Duodenal mucosa (tissue), 2 donors: ENCODE data around the gene RGMB.

Experiments
- H3K27ac ChIP-seq: one replicate; pipeline ENCODE4 v1.7.0; 2013; ENCODE audit warnings: low read depth, low read length
- H3K27me3 ChIP-seq, 2 donors: one replicate each; pipeline ENCODE4 v1.7.0; 2013; ENCODE audit warnings: low read length in 2 of 2, control low read depth in 1 of 2; ENCODE audit not compliant: insufficient read depth in 2 of 2, control insufficient read depth in 1 of 2
- H3K36me3 ChIP-seq, 2 donors: one replicate each; pipeline ENCODE4 v1.7.0; 2013; ENCODE audit warnings: low read length in 2 of 2, control low read depth in 1 of 2; ENCODE audit not compliant: insufficient read depth in 2 of 2, control insufficient read depth in 1 of 2
- H3K4me1 ChIP-seq, 2 donors: one replicate each; pipeline ENCODE4 v1.7.0; 2013; ENCODE audit warnings: low read length in 2 of 2, control low read depth in 1 of 2; ENCODE audit not compliant: insufficient read depth in 2 of 2, control insufficient read depth in 1 of 2
- H3K4me3 ChIP-seq, 2 donors: one replicate each; pipeline ENCODE4 v1.7.0; 2013; ENCODE audit warnings: low read length in 2 of 2, low read depth in 1 of 2
- H3K9ac ChIP-seq, 2 donors: one replicate each; pipeline ENCODE4 v1.7.0; 2013; ENCODE audit warnings: low read length in 2 of 2, low read depth in 1 of 2
- H3K9me3 ChIP-seq, 2 donors: one replicate each; pipeline ENCODE4 v1.7.0; 2013; ENCODE audit warnings: low read length in 2 of 2, control low read depth in 1 of 2; ENCODE audit not compliant: control insufficient read depth in 1 of 2

Gene RGMB

GRCh38 chr5:98813755-98814154, 40.3 kb downstream of the RGMB start:
- H3K9ac ChIP-seq, result no peak overlapping the region
- no peaks in the 10 kb centered on the region for H3K27me3 ChIP-seq
- H3K4me1 ChIP-seq, result no peaks in the 10 kb centered on the region
- H3K36me3 ChIP-seq, result no peaks in the 10 kb centered on the region
- H3K9me3 ChIP-seq, result no peaks in the 10 kb centered on the region
- no peak overlapping the region for H3K4me3 ChIP-seq
- H3K27ac ChIP-seq, result no peak overlapping the region

- no peak overlapping the region for H3K9ac ChIP-seq
- H3K27ac ChIP-seq, result no peak overlapping the region
Measured at GRCh38 chr5:98816582-98817222, 43.2 kb downstream of the RGMB start.

GRCh38 chr5:98825582-98826375, 52.3 kb downstream of the RGMB start:
- peaks cover 0 to 2% of the 10 kb centered on the region in 2 donors for H3K9me3 ChIP-seq
- H3K27ac ChIP-seq, result no peak overlapping the region

More at GRCh38 chr5:98816582-98817222, 43.2 kb downstream of the RGMB start:
- H3K9me3 ChIP-seq, result peaks cover 0 to 3% of the 10 kb centered on the region in 2 donors
- H3K4me3 ChIP-seq, result no peak overlapping the region
- H3K4me1 ChIP-seq, result no peaks in the 10 kb centered on the region
- no peaks in the 10 kb centered on the region for H3K36me3 ChIP-seq
- H3K27me3 ChIP-seq, result no peaks in the 10 kb centered on the region

GRCh38 chr5:98827161-98827560, 53.7 kb downstream of the RGMB start:
- no peak overlapping the region for H3K9ac ChIP-seq
- H3K36me3 ChIP-seq, result no peaks in the 10 kb centered on the region
- H3K9me3 ChIP-seq, result no peaks in the 10 kb centered on the region
- no peaks in the 10 kb centered on the region for H3K4me1 ChIP-seq
- no peak overlapping the region for H3K4me3 ChIP-seq
- H3K27me3 ChIP-seq, result no peaks in the 10 kb centered on the region
- H3K27ac ChIP-seq, result no peak overlapping the region

More at GRCh38 chr5:98825582-98826375, 52.3 kb downstream of the RGMB start:
- Histone ChIP-seq H3K4me3 (no peak overlapping the region), H3K27me3 (no peaks in the 10 kb centered on the region), H3K9ac (no peak overlapping the region), H3K4me1 (no peaks in the 10 kb centered on the region), H3K36me3 (no peaks in the 10 kb centered on the region)

- no peaks in the 10 kb centered on the region for H3K9me3 ChIP-seq
- H3K36me3 ChIP-seq, result no peaks in the 10 kb centered on the region
- no peaks in the 10 kb centered on the region for H3K4me1 ChIP-seq
- H3K4me3 ChIP-seq, result no peak overlapping the region
- no peak overlapping the region for H3K27ac ChIP-seq
- no peak overlapping the region for H3K9ac ChIP-seq
- no peaks in the 10 kb centered on the region for H3K27me3 ChIP-seq
Measured at GRCh38 chr5:98827588-98828284, 54.3 kb downstream of the RGMB start.

- Histone ChIP-seq H3K4me1 (no peaks in the 10 kb centered on the region), H3K27me3 (no peaks in the 10 kb centered on the region), H3K4me3 (no peak overlapping the region), H3K9ac (no peak overlapping the region), H3K36me3 (no peaks in the 10 kb centered on the region), H3K27ac (no peak overlapping the region), H3K9me3 (no peaks in the 10 kb centered on the region)
Measured at GRCh38 chr5:98836175-98836574, 62.7 kb downstream of the RGMB start.

- Histone ChIP-seq H3K9ac (no peak overlapping the region), H3K27ac (no peak overlapping the region), H3K4me1 (no peaks in the 10 kb centered on the region), H3K36me3 (no peaks in the 10 kb centered on the region), H3K27me3 (no peaks in the 10 kb centered on the region), H3K4me3 (peak overlapping the region; percentile 30 to 41), H3K9me3 (peaks cover 5 to 13% of the 10 kb centered on the region in 2 donors)
Measured at GRCh38 chr5:98839469-98840383, 66.3 kb downstream of the RGMB start.

- Histone ChIP-seq H3K27me3 (no peaks in the 10 kb centered on the region), H3K9ac (no peak overlapping the region), H3K27ac (no peak overlapping the region), H3K4me1 (no peaks in the 10 kb centered on the region), H3K4me3 (no peak overlapping the region), H3K9me3 (peaks cover 7 to 19% of the 10 kb centered on the region in 2 donors), H3K36me3 (no peaks in the 10 kb centered on the region)
Measured at GRCh38 chr5:98840946-98841345, 67.5 kb downstream of the RGMB start.

GRCh38 chr5:98843481-98843880, 70.0 kb downstream of the RGMB start:
- Histone ChIP-seq H3K9ac (no peak overlapping the region), H3K9me3 (peaks cover 7 to 19% of the 10 kb centered on the region in 2 donors), H3K36me3 (no peaks in the 10 kb centered on the region), H3K27me3 (no peaks in the 10 kb centered on the region), H3K4me3 (no peak overlapping the region), H3K4me1 (no peaks in the 10 kb centered on the region), H3K27ac (no peak overlapping the region)
